Measurements from ENCODE around the gene ZNF701. TPM values are rescaled to one million over a fixed set of nuclear protein-coding genes. Genes with fewer than 3 reads are reported as not detected.
"Not testable (repeated sequence)": the region's sequence is repeated elsewhere in the genome, so short reads cannot be mapped to it uniquely, and the experiment has no call there.

The ZNF701 gene
- total RNA-seq, 4 donors from 2014 or later = 11.6 to 13.7 (median 12.9) TPM

DNA sequence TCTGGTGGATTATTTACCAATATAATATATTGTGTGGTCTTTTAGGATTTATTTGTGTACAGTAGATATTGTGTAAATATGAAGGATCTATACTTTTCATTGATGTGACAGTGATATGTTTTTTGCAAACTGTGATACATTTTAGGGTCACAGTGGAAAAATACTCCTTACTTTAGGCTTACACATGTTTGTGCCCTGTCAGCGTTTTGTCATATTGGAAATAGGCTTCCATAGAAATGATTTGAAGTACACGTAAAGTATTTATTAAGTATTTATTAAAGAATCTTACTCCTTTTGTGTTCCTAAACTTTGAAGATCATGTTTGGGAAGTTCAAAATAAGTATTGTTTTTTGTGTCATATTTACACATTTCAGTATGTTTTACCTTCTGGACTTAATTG, 37.6 kb upstream of the ZNF701 start:
- 91 to 92% methylated on average over 2 of the region's 2 CpGs for WGBS, 2 donors
- intact Hi-C loops (cut with DNase I; ENCODE audit: low total_unique reads) = no loop called here
- no peak overlapping the region for H3K4me3 ChIP-seq (ENCODE audit: low read depth, poor library complexity, severe bottlenecking)
- DNase-seq (ENCODE audit: low spot score in 2 of 2) = no peak
- no peak for TF ChIP-seq POLR2A (IDR thresholded peaks at IDR 0.05)
- TF ChIP-seq, protein P1, sequence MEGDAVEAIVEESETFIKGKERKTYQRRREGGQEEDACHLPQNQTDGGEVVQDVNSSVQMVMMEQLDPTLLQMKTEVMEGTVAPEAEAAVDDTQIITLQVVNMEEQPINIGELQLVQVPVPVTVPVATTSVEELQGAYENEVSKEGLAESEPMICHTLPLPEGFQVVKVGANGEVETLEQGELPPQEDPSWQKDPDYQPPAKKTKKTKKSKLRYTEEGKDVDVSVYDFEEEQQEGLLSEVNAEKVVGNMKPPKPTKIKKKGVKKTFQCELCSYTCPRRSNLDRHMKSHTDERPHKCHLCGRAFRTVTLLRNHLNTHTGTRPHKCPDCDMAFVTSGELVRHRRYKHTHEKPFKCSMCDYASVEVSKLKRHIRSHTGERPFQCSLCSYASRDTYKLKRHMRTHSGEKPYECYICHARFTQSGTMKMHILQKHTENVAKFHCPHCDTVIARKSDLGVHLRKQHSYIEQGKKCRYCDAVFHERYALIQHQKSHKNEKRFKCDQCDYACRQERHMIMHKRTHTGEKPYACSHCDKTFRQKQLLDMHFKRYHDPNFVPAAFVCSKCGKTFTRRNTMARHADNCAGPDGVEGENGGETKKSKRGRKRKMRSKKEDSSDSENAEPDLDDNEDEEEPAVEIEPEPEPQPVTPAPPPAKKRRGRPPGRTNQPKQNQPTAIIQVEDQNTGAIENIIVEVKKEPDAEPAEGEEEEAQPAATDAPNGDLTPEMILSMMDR (IDR thresholded peaks at IDR 0.05) = no peak

GRCh38 chr19:52533901-52534300, 36.2 kb upstream of the ZNF701 start:
- 63 to 71% methylated on average over 5 of the region's 5 CpGs for WGBS, 2 donors
- TF ChIP-seq POLR2A (IDR thresholded peaks at IDR 0.05) = no peak
- TF ChIP-seq, protein P1 (IDR thresholded peaks at IDR 0.05) = no peak
- peak in 1 of 2 donors; percentile 36 for DNase-seq (ENCODE audit: low spot score in 2 of 2)
- H3K4me3 ChIP-seq (ENCODE audit: low read depth, poor library complexity, severe bottlenecking) = no peak overlapping the region
- intact Hi-C loops (cut with DNase I; ENCODE audit: low total_unique reads) = no loop called here

DNA sequence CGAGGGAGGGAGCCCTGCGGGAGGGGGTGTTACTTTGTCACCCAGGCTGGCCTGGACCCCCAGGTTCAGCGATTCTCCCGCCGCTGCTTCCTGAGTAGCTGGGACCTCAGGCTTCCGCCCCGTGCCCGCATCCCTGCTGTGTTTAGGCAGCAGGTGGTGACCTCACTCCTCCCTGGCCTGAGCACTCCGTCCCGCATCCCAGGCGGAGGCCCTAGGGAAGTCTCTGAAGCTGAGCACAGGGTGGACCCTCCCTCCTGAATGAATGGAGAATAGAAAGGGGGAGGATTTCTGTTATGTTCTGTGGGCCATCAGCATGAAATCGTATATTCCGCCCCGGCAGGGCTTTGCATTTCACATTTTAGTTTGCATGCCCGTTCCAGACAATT, 34.7 kb upstream of the ZNF701 start:
- 5 to 6% methylated on average over 14 to 15 of the region's 15 CpGs for WGBS, 2 donors
- intact Hi-C loops (cut with DNase I; ENCODE audit: low total_unique reads); H3K4me3 ChIP-seq (ENCODE audit: low read depth, poor library complexity, severe bottlenecking): not testable (repeated sequence)
- DNase-seq (ENCODE audit: low spot score in 2 of 2) = peak in 1 of 2 donors; percentile 82

- intact Hi-C loops (cut with DNase I; ENCODE audit: low total_unique reads) = no loop called here
- no peak for TF ChIP-seq POLR2A (IDR thresholded peaks at IDR 0.05)
- TF ChIP-seq, protein P1 (IDR thresholded peaks at IDR 0.05) = no peak
- peak; percentile 83 to 97 for DNase-seq (ENCODE audit: low spot score in 2 of 2)
These were observed 34.2 kb upstream of the ZNF701 start for GRCh38 chr19:52535771-52536447.

GRCh38 chr19:52536448-52536800, 33.7 kb upstream of the ZNF701 start:
- 1 to 11% methylated on average over 17 of the region's 17 CpGs for WGBS, 2 donors
- intact Hi-C loops (cut with DNase I; ENCODE audit: low total_unique reads) = no loop called here
- DNase-seq (ENCODE audit: low spot score in 2 of 2) = peak in 1 of 2 donors; percentile 89
- peak overlapping the region; percentile 16 for H3K4me3 ChIP-seq (ENCODE audit: low read depth, poor library complexity, severe bottlenecking)
- TF ChIP-seq, protein P1 (IDR thresholded peaks at IDR 0.05) = no peak

More at GRCh38 chr19:52535771-52536447, 34.2 kb upstream of the ZNF701 start:
- peak overlapping the region; percentile 16 for H3K4me3 ChIP-seq (ENCODE audit: low read depth, poor library complexity, severe bottlenecking)
- 0% methylated on average over 26 to 29 of the region's 50 CpGs for WGBS, 2 donors

DNA sequence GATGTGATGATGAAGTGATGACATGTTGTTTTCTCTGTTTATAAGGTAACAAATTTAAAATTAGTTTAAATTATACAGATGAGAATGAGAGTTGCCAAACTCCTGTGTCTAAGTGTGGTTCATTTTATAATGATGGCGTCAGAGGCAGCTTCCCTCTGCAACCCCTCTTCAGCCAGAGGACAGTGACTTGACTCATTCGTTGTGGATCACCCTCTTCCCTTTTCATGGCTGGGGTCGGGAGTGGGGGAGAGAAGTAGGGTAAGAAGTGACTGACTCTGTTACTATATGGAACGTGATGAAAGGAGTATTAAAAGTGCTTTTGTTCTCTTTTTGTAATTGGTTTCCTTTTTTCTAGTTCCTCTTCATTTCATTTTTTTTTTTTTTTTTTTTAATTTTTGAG, 31.3 kb upstream of the ZNF701 start:
- intact Hi-C loops (cut with DNase I; ENCODE audit: low total_unique reads); DNase-seq (ENCODE audit: low spot score in 2 of 2); H3K4me3 ChIP-seq (ENCODE audit: low read depth, poor library complexity, severe bottlenecking): not testable (repeated sequence)
- 67% methylated on average over 4 of the region's 4 CpGs for WGBS, 2 donors

DNA sequence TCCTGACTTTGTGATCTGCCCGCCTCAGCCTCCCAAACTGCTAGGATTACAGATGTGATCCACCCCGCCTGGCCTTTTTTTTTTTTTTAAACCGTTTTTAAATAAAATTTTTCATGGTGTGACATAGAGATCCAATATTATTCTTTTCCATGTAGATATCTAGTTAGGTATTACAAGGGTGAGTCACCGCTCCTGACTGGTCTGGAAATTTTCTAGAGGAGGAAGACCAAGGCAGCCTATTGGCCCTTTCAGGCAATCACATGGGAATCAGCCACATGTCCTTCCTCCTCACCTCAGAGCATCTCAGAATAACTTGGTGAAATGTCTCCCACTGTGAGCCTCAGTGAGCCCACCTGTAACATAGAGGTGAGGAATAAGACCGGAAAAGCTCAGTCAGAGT, 28.9 kb upstream of the ZNF701 start:
- 93 to 97% methylated on average over 5 of the region's 5 CpGs for WGBS, 2 donors
- intact Hi-C loops (cut with DNase I; ENCODE audit: low total_unique reads); H3K4me3 ChIP-seq (ENCODE audit: low read depth, poor library complexity, severe bottlenecking); DNase-seq (ENCODE audit: low spot score in 2 of 2): not testable (repeated sequence)

Data from lower leg skin (tissue), 4 donors.